ENCODE results near the gene ITGA7. TPM values are rescaled to one million over a fixed set of nuclear protein-coding genes. Genes with fewer than 3 reads are reported as not detected.
A peak's percentile ranks its signal among the peaks of the same experiment; 100 is the strongest.

Gene ITGA7
- total and polyA plus RNA-seq, 8 donors = 10.3 to 62.4 (median 20.7) TPM

DNA sequence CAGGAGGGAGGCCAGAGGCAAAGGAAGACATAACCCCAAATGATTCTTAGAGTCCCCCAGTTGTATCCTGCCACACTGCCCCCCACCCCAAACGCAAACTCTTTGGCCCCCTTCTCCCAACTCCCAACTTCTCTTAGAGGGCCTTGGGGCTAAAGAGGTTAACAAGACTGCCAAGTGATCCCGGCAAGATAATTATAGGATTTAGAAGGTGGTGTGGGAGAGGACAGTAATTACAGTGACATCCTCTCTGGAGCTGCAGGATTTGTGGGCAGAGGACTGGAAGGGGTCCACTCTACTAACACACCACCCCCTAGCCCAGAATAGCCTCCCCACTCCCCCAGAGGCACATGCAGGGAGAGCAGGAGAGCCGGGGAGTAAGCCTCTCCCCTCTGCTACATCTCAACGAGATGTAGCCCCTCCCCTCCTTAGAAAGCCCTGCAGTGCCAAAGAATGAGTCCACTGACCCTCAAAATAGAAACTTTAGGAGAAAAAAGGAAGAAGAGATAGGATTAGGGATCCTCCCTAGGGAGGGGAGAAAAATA lies 29.9 kb upstream of the ITGA7 start:
- DNase-seq (peak in 1 of 4 donors; percentile 59), ATAC-seq (peak; percentile 13)
- Histone ChIP-seq H3K4me3 (peak overlapping the region in 1 of 2 donors; percentile 47), H3K36me3 (no peaks in the 10 kb centered on the region), H3K27me3 (peaks cover 0 to 12% of the 10 kb centered on the region in 2 donors), H3K4me1 (peaks cover 6 to 21% of the 10 kb centered on the region in 2 donors), H3K27ac (peak overlapping the region; percentile 82 to 88), H3K9me3 (no peaks in the 10 kb centered on the region)
- intact Hi-C loops (cut with DNase I) = no loop called here
- TF ChIP-seq, protein P1, sequence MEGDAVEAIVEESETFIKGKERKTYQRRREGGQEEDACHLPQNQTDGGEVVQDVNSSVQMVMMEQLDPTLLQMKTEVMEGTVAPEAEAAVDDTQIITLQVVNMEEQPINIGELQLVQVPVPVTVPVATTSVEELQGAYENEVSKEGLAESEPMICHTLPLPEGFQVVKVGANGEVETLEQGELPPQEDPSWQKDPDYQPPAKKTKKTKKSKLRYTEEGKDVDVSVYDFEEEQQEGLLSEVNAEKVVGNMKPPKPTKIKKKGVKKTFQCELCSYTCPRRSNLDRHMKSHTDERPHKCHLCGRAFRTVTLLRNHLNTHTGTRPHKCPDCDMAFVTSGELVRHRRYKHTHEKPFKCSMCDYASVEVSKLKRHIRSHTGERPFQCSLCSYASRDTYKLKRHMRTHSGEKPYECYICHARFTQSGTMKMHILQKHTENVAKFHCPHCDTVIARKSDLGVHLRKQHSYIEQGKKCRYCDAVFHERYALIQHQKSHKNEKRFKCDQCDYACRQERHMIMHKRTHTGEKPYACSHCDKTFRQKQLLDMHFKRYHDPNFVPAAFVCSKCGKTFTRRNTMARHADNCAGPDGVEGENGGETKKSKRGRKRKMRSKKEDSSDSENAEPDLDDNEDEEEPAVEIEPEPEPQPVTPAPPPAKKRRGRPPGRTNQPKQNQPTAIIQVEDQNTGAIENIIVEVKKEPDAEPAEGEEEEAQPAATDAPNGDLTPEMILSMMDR (IDR thresholded peaks at IDR 0.05) = peak in 1 of 2 donors; percentile 36

DNA sequence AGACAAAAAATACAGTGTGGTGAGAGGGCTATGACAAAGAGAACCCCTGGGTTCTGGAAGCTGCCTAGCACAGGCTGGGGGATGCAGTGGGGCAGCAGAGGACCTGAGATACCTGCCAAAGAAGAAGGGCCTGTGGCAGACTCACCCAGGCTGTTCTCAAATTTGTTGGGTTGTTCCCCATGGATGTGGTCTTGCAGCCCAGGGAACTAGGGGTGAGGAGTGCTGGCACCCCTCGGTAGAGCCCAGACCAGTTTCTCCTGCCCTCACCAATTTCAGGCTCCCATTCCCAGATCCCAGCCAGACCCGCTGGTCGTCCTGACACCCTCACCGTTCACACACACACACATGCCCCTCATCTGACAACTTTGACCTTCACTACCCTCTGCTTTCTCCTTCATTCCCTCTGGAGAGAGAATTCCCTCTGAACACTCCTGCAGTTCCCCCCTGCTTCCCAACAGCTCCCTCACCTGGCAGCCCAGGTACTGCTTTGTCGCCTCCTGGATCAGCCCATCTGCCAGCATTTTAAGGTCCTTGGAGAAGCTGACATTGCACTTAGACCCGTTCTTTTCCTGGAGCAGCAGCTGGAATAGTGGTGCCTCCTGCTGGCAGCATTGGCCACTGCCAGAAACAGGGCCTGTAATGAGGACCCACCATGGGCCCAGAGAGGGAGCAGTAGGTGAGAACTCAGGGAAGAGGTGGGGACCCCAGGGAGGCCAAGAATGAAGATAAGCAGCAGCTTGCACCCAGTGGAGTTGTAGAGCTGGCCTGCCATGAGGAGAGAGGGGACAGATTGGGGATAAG lies 29.3 kb upstream of the ITGA7 start:
- peak; percentile 79 for ATAC-seq
- H3K36me3 ChIP-seq = no peaks in the 10 kb centered on the region
- peaks cover 6 to 18% of the 10 kb centered on the region in 2 donors for H3K4me1 ChIP-seq
- H3K27ac ChIP-seq = peak overlapping the region in 1 of 2 donors; percentile 88
- intact Hi-C loops (cut with DNase I) = no loop called here
- H3K9me3 ChIP-seq = no peaks in the 10 kb centered on the region
- peak in 3 of 4 donors; percentile 70 to 86 (median 78) for DNase-seq
- no peak overlapping the region for H3K4me3 ChIP-seq
- TF ChIP-seq, protein P1 (IDR thresholded peaks at IDR 0.05) = peak; percentile 62 to 86
- H3K27me3 ChIP-seq = peaks cover 0 to 5% of the 10 kb centered on the region in 2 donors

DNA sequence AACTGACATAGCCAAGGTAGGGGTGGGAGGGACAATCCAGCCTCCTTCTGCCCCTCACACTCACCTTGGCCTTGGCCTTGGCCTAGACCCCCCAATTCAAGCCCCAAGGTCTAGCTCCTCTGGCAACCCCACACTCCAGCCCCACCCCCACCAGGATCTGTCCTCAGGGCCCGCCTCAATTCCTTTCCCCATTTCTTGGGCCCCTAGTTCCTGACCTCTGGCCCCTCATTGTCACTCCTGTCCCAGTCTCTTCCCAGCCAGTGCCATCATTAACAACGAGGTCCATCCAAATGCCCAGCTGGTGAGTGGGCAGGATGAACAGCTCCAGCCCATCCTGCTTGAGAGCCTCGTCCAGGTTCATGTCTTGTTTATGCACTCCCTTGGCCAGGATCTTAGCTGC lies 28.4 kb upstream of the ITGA7 start:
- intact Hi-C loops (cut with DNase I) = no loop called here
- DNase-seq = no peak
- TF ChIP-seq, protein P1 (IDR thresholded peaks at IDR 0.05) = no peak
- Histone ChIP-seq H3K4me1 (peaks cover 6 to 26% of the 10 kb centered on the region in 2 donors), H3K4me3 (no peak overlapping the region), H3K9me3 (no peaks in the 10 kb centered on the region), H3K36me3 (no peaks in the 10 kb centered on the region), H3K27me3 (no peaks in the 10 kb centered on the region), H3K27ac (no peak overlapping the region)
- no peak for ATAC-seq

DNA sequence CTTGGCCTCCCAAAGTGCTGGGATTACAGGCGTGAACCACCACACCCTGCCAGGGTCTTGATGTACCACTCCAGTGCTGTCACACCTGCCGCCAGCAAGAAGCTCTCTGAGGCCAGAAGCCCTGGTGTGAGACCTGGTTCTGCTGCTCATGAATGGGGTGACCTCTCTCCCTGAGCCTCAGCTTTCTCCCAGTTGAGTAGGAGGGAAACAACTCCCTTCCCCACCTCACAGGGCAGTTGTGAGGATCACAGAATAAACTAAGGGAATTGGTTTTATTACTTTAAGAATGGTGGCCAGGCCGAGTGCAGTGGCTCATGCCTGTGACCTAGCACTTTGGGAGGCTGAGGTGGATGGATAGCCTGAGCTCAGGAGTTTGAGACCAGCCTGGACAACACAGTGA lies 26.9 kb upstream of the ITGA7 start:
- intact Hi-C loops (cut with DNase I) = no loop called here
- Histone ChIP-seq H3K4me3 (no peak overlapping the region), H3K4me1 (peaks cover 12 to 40% of the 10 kb centered on the region in 2 donors), H3K27ac (no peak overlapping the region), H3K36me3 (no peaks in the 10 kb centered on the region), H3K9me3 (no peaks in the 10 kb centered on the region), H3K27me3 (no peaks in the 10 kb centered on the region)
- ATAC-seq (no peak), DNase-seq (no peak)
- TF ChIP-seq, protein P1 (IDR thresholded peaks at IDR 0.05) = no peak

DNA sequence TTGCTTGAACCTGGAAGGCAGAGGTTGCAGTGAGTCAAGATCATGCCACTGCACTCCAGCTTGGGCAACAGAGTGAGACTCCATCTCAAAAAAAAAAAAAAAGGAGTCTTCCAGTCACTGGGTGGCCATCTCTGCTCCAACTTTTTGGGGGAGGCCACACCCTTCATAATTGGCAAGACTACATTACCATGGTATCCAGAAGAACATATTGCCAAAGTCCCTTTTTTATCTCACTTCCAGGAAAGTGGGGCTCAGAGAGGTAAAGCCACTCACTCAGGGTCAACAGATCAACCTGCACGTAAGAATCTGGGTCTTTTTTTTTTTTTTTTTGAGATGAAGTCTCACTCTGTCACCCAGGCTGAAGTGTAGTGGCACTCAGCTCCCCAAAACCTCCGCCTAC lies 26.2 kb upstream of the ITGA7 start:
- TF ChIP-seq, protein P1 (IDR thresholded peaks at IDR 0.05) = no peak
- no peak for DNase-seq
- no peak for ATAC-seq

More for the DNA sequence above, 26.2 kb upstream of the ITGA7 start:
- intact Hi-C loops (cut with DNase I) = no loop called here
- H3K4me1 ChIP-seq = peaks cover 12 to 44% of the 10 kb centered on the region in 2 donors
- no peak overlapping the region for H3K4me3 ChIP-seq
- no peaks in the 10 kb centered on the region for H3K9me3 ChIP-seq
- no peaks in the 10 kb centered on the region for H3K27me3 ChIP-seq
- H3K27ac ChIP-seq = no peak overlapping the region
- no peaks in the 10 kb centered on the region for H3K36me3 ChIP-seq
